T-cell (primary cell): Measurements from ENCODE around the gene FBXO15. TPM values are rescaled to one million over a fixed set of nuclear protein-coding genes. Genes with fewer than 3 reads are reported as not detected.

Experiments
- ATAC-seq, 4 experiments: fragments of 200-7000 bp in 3 of 4; fragments of 150-1000 bp in 1 of 4; cut with Tn5 transposase; replicated peaks in 1 of 4; 1 replicate in 3 of 4; 2 replicates in 1 of 4; pipeline ENCODE4 v1.10.0; 2021; ENCODE audit warnings: moderate library complexity in 3 of 4, mild to moderate bottlenecking in 2 of 4, moderate number of reproducible peaks in 1 of 4
- CTCF ChIA-PET, 2 donors: fragments of 300-600 bp; sonication (Branson Sonifier 250); formaldehyde crosslinking; loops; one replicate each; lab custom pipeline; 2022; ENCODE audit warnings: antibody characterized with exemption in 2 of 2; lab: Charles Lee
- POLR2A ChIA-PET, 2 donors: fragments of 300-600 bp; sonication (Branson Sonifier 250); formaldehyde crosslinking; loops; one replicate each; lab custom pipeline; 2022; ENCODE audit warnings: antibody characterized with exemption in 2 of 2; lab: Charles Lee
- DNase-seq, 35 experiments: peaks; one replicate each; pipeline versions ENCODE4 v3.0.0 to v3.0.0-alpha.2; 2013 to 2023
- H3K27ac ChIP-seq: one replicate; pipeline ENCODE4 v1.5.1; 2013; ENCODE audit warnings: low read length
- H3K27me3 ChIP-seq, 2 experiments: replicated peaks in 1 of 2; 1 replicate in 1 of 2; 2 replicates in 1 of 2; pipeline versions ENCODE4 v1.6.1 to v1.7.0; 2013; ENCODE audit warnings: low read length in 1 of 2, mixed read lengths in 1 of 2; ENCODE audit not compliant: control insufficient read depth in 2 of 2, insufficient read depth in 2 of 2; ENCODE audit errors: extremely low read depth in 1 of 2
- H3K36me3 ChIP-seq, 2 donors: 1 replicate in 1 of 2; 2 replicates in 1 of 2; pipeline versions ENCODE4 v1.6.1 to v1.7.0; 2013; ENCODE audit warnings: low read length in 1 of 2; ENCODE audit not compliant: control insufficient read depth in 2 of 2, insufficient read depth in 1 of 2; ENCODE audit errors: extremely low read depth in 1 of 2
- H3K4me1 ChIP-seq, 2 experiments: 1 replicate in 1 of 2; 2 replicates in 1 of 2; pipeline versions ENCODE4 v1.6.1 to v1.7.0; 2013; ENCODE audit warnings: low read length in 2 of 2, mixed read lengths in 1 of 2; ENCODE audit not compliant: insufficient read depth in 2 of 2, control insufficient read depth in 1 of 2; ENCODE audit errors: extremely low read depth in 1 of 2
- H3K4me3 ChIP-seq, 2 donors: 1 replicate in 1 of 2; 2 replicates in 1 of 2; pipeline versions ENCODE4 v1.5.1 to v1.7.0; 2013; ENCODE audit warnings: mild to moderate bottlenecking in 2 of 2, low read length in 1 of 2, moderate library complexity in 1 of 2; ENCODE audit not compliant: control insufficient read depth in 1 of 2; ENCODE audit errors: extremely low read depth in 1 of 2
- H3K9me3 ChIP-seq: 2 replicates; pipeline ENCODE4 v1.7.0; 2013
- H3K27ac Mint-ChIP-seq, 2 donors: one replicate each; pipeline ENCODE4 v1.8.0; 2020 to 2021; ENCODE audit warnings: mild to moderate bottlenecking in 2 of 2, mixed read lengths in 2 of 2
- H3K27me3 Mint-ChIP-seq, 2 donors: one replicate each; pipeline ENCODE4 v1.8.0; 2021 to 2022; ENCODE audit warnings: mixed read lengths in 2 of 2
- H3K36me3 Mint-ChIP-seq: one replicate; pipeline ENCODE4 v1.8.0; 2021; ENCODE audit warnings: mixed read lengths
- H3K4me1 Mint-ChIP-seq, 3 donors: one replicate each; pipeline ENCODE4 v1.8.0; 2020 to 2022; ENCODE audit warnings: mixed read lengths in 3 of 3, mild to moderate bottlenecking in 1 of 3
- H3K4me3 Mint-ChIP-seq, 3 donors: one replicate each; pipeline ENCODE4 v1.8.0; 2020 to 2022; ENCODE audit warnings: mild to moderate bottlenecking in 3 of 3, mixed read lengths in 3 of 3, moderate library complexity in 3 of 3
- H3K9me3 Mint-ChIP-seq, 3 donors: one replicate each; pipeline ENCODE4 v1.8.0; 2020 to 2022; ENCODE audit warnings: mixed read lengths in 3 of 3
- WGBS: methylation state at CpG from one replicate; pipeline ENCODE4 v1.1.5; 2013; ENCODE audit warnings: missing lambda C conversion rate; ENCODE audit not compliant: insufficient coverage; 5-methylcytosine and 5-hydroxymethylcytosine counted together
- total RNA-seq, 35 experiments: library from RNA in 6 of 35; stranded (reverse) in 6 of 35; fragments of 120-200 nt in 1 of 35; gene quantifications; one replicate each; pipeline versions ENCODE4 v1.2.1 to v1.2.4 and lab custom pipeline; 2013 to 2026

FBXO15 gene
- total RNA-seq, 5 donors from 2014 or later (not counting 1 experiment from before 2014, with no cell fraction given) = 1.3 to 2.3 (median 2.2) TPM

- WGBS = 80% methylated on average over 2 of the region's 11 CpGs
- no peak for DNase-seq
- no peak overlapping the region for H3K4me3 ChIP-seq
- POLR2A ChIA-PET = no interaction called here
- peaks cover 29% of the 10 kb centered on the region for H3K36me3 Mint-ChIP-seq
- no peaks in the 10 kb centered on the region for H3K27me3 ChIP-seq
- no peaks in the 10 kb centered on the region for H3K4me1 ChIP-seq
- H3K4me1 Mint-ChIP-seq = no peaks in the 10 kb centered on the region
- CTCF ChIA-PET = no interaction called here
- H3K36me3 ChIP-seq = peaks cover 5 to 27% of the 10 kb centered on the region in 2 donors
- H3K9me3 Mint-ChIP-seq = no peaks in the 10 kb centered on the region
- no peaks in the 10 kb centered on the region for H3K27me3 Mint-ChIP-seq
- no peak for ATAC-seq
- H3K27ac Mint-ChIP-seq = peak overlapping the region in 1 of 2 donors; percentile 7
- H3K27ac ChIP-seq = no peak overlapping the region
- H3K9me3 ChIP-seq = no peaks in the 10 kb centered on the region
- H3K4me3 Mint-ChIP-seq = no peak overlapping the region
Measured at GRCh38 chr18:74163019-74163660, 15.5 kb upstream of the FBXO15 start.

DNA sequence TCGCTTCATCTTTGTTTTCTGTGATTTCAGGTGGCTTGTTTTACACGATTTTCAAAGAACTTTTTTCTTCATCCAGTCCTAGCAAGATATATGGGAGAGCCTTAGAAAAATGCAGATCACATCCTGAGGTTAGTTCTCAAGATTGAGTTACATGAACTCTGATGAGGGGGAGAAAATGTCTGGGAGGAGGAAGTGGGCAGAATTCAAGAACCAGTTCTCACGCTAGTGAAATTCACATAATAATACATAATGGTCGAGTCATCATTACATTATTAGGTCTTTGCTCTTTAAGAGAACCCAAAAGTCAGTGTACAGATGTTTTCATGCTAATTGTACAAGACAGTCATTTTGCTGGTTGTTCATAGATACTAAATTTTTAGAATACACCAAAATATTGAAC lies 7.6 kb upstream of the FBXO15 start:
- H3K36me3 ChIP-seq = peaks cover 5 to 65% of the 10 kb centered on the region in 2 donors
- H3K4me3 ChIP-seq = no peak overlapping the region
- H3K27me3 Mint-ChIP-seq = no peaks in the 10 kb centered on the region
- no peaks in the 10 kb centered on the region for H3K27me3 ChIP-seq
- ChIA-PET POLR2A (no interaction called here), CTCF (no interaction called here)
- DNase-seq (no peak), ATAC-seq (no peak)
- H3K27ac ChIP-seq = no peak overlapping the region
- H3K9me3 ChIP-seq = no peaks in the 10 kb centered on the region
- H3K27ac Mint-ChIP-seq = no peak overlapping the region
- H3K4me1 Mint-ChIP-seq = peaks cover 25 to 28% (median 27%) of the 10 kb centered on the region in 3 donors
- no peak overlapping the region for H3K4me3 Mint-ChIP-seq
- no CpG with 5 or more reads among the region's 4 CpGs for WGBS
- no peaks in the 10 kb centered on the region for H3K4me1 ChIP-seq
- no peaks in the 10 kb centered on the region for H3K9me3 Mint-ChIP-seq
- H3K36me3 Mint-ChIP-seq = peaks cover 42% of the 10 kb centered on the region

- Histone ChIP-seq H3K36me3 (peaks cover 5 to 60% of the 10 kb centered on the region in 2 donors), H3K27ac (no peak overlapping the region), H3K27me3 (no peaks in the 10 kb centered on the region), H3K4me3 (no peak overlapping the region), H3K9me3 (no peaks in the 10 kb centered on the region), H3K4me1 (peaks cover under 1 to 3% of the 10 kb centered on the region in 2 experiments)
- Mint-ChIP-seq H3K36me3 (peaks cover 41% of the 10 kb centered on the region), H3K9me3 (no peaks in the 10 kb centered on the region), H3K27ac (no peak overlapping the region), H3K4me3 (no peak overlapping the region), H3K4me1 (peaks cover 29 to 33% (median 32%) of the 10 kb centered on the region in 3 donors), H3K27me3 (no peaks in the 10 kb centered on the region)
- POLR2A ChIA-PET = interaction anchor here in 1 of 2 donors (0.6 kb wide), 1 partner anchor 47 kb away, joined by 6 read pairs; no protein-coding TSS in a partner anchor
- no peak for ATAC-seq
- WGBS = 90% methylated on average over 2 of the region's 4 CpGs
- no peak for DNase-seq
- CTCF ChIA-PET = no interaction called here
Measured at GRCh38 chr18:74154716-74155115, 7.1 kb upstream of the FBXO15 start.

DNA sequence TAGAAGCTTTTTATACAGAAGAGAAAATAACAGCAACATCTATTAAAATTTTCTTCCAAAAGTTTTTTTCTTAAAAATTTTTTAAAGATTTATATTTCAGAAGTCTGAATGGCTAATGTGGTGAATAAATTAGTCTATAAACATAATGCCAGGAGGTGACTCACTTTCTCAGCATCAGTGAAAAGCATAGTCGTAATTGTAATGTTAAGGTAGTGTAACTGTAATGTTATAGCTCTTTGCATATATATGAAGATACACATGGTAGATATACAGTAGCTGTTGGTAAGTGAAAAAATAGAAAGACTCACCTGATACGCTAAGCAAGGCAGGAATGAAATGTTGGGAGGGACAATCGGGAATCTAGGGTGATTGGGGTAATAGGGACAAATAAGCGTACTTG lies 6.2 kb upstream of the FBXO15 start:
- no peaks in the 10 kb centered on the region for H3K9me3 Mint-ChIP-seq
- ATAC-seq (no peak), DNase-seq (no peak)
- H3K36me3 ChIP-seq = peaks cover 5 to 51% of the 10 kb centered on the region in 2 donors
- peaks cover 35% of the 10 kb centered on the region for H3K36me3 Mint-ChIP-seq
- no peak overlapping the region for H3K27ac Mint-ChIP-seq
- H3K27me3 Mint-ChIP-seq = no peaks in the 10 kb centered on the region
- no peak overlapping the region for H3K4me3 ChIP-seq
- POLR2A ChIA-PET = interaction anchor here in 1 of 2 donors (0.6 kb wide), 1 partner anchor 46 kb away, joined by 6 read pairs; no protein-coding TSS in a partner anchor
- H3K4me1 ChIP-seq = peaks cover 5 to 7% of the 10 kb centered on the region in 2 experiments
- H3K4me3 Mint-ChIP-seq = no peak overlapping the region
- WGBS = no CpG with 5 or more reads among the region's 4 CpGs
- H3K9me3 ChIP-seq = no peaks in the 10 kb centered on the region
- CTCF ChIA-PET = interaction anchor here (1.0 to 1.4 kb wide), 3 partner anchors 43 to 342 kb away, joined by 3 to 4 read pairs (median 4); partner anchors contain the start of gene CNDP2 (in 1 of the 2)
- H3K27me3 ChIP-seq = no peaks in the 10 kb centered on the region
- no peak overlapping the region for H3K27ac ChIP-seq
- H3K4me1 Mint-ChIP-seq = peaks cover 39 to 42% (median 41%) of the 10 kb centered on the region in 3 donors

- Mint-ChIP-seq H3K4me3 (no peak overlapping the region), H3K36me3 (peaks cover 31% of the 10 kb centered on the region), H3K9me3 (no peaks in the 10 kb centered on the region), H3K27me3 (no peaks in the 10 kb centered on the region), H3K4me1 (peaks cover 43 to 46% (median 45%) of the 10 kb centered on the region in 3 donors), H3K27ac (no peak overlapping the region)
- H3K4me1 ChIP-seq = peaks cover 5 to 9% of the 10 kb centered on the region in 2 experiments
- no peak for ATAC-seq
- no peaks in the 10 kb centered on the region for H3K27me3 ChIP-seq
- no peak for DNase-seq
- POLR2A ChIA-PET = no interaction called here
- peaks cover 5 to 47% of the 10 kb centered on the region in 2 donors for H3K36me3 ChIP-seq
- CTCF ChIA-PET = interaction anchor here (1.0 to 1.4 kb wide), 3 partner anchors 44 to 342 kb away, joined by 3 to 4 read pairs (median 4); partner anchors contain the start of gene CNDP2 (in 1 of the 2)
- H3K27ac ChIP-seq = no peak overlapping the region
- H3K9me3 ChIP-seq = no peaks in the 10 kb centered on the region
- no peak overlapping the region for H3K4me3 ChIP-seq
- 100% methylated on average over 1 of the region's 4 CpGs for WGBS
Measured at GRCh38 chr18:74153377-74153776, 5.7 kb upstream of the FBXO15 start.

GRCh38 chr18:74152857-74153256 lies 5.2 kb upstream of the FBXO15 start:
- Histone ChIP-seq H3K27me3 (no peaks in the 10 kb centered on the region), H3K4me1 (peaks cover 5 to 9% of the 10 kb centered on the region in 2 experiments), H3K4me3 (no peak overlapping the region), H3K27ac (no peak overlapping the region), H3K36me3 (peaks cover 2 to 42% of the 10 kb centered on the region in 2 donors), H3K9me3 (no peaks in the 10 kb centered on the region)
- ATAC-seq (no peak), DNase-seq (no peak)
- H3K27me3 Mint-ChIP-seq = no peaks in the 10 kb centered on the region
- ChIA-PET CTCF (interaction anchor here in 1 of 2 donors (1.4 kb wide), 1 partner anchor 44 kb away, joined by 4 read pairs; no protein-coding TSS in a partner anchor), POLR2A (no interaction called here)
- no peak overlapping the region for H3K4me3 Mint-ChIP-seq
- H3K27ac Mint-ChIP-seq = no peak overlapping the region
- H3K4me1 Mint-ChIP-seq = peaks cover 44 to 51% (median 46%) of the 10 kb centered on the region in 3 donors
- H3K36me3 Mint-ChIP-seq = peaks cover 27% of the 10 kb centered on the region
- no peaks in the 10 kb centered on the region for H3K9me3 Mint-ChIP-seq
- no CpG with 5 or more reads among the region's 2 CpGs for WGBS
